Measurements from ENCODE around the gene BPIFA1. TPM values are rescaled to one million over a fixed set of nuclear protein-coding genes. Genes with fewer than 3 reads are reported as not detected.

The BPIFA1 gene
- total RNA-seq, 4 donors from 2014 or later: not detected

DNA sequence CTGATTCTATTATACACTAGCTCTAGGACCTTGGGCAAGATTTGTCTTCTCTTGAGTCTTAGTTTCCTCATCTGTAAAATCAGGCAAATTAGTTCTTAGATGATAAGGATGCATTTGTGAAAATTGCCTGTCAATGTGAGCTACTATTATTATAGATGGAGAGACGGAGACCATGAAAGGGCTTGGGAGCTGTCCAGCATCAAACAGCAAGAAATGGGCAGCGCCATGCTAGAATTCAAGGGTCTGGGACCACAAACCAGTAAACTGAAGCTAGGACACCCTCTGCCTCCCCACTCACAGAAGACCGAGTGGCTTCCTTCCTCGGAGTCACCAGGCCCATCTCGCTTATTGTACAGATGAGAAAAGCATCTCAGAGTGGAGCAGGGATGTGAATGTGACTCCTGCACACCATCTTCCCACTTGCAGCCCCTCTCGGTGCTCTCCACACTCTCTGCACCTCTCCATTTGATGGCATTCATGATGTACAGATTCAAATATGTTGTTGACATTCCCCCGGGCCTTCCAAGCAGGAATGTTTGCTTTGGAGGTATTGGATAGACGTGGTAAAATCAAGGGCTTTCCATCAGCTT, 42.8 kb upstream of the BPIFA1 start:
- Histone ChIP-seq H3K9me3 (no peaks in the 10 kb centered on the region), H3K4me1 (peaks cover 0 to 15% (median 14%) of the 10 kb centered on the region in 4 donors), H3K36me3 (no peaks in the 10 kb centered on the region), H3K4me3 (no peak overlapping the region), H3K27me3 (peaks cover 0 to 16% (median 0%) of the 10 kb centered on the region in 4 donors), H3K27ac (replicated peaks in 1 of 4) (no peak overlapping the region)
- intact Hi-C loops (cut with DNase I): no loop called here
- TF ChIP-seq, protein P1, sequence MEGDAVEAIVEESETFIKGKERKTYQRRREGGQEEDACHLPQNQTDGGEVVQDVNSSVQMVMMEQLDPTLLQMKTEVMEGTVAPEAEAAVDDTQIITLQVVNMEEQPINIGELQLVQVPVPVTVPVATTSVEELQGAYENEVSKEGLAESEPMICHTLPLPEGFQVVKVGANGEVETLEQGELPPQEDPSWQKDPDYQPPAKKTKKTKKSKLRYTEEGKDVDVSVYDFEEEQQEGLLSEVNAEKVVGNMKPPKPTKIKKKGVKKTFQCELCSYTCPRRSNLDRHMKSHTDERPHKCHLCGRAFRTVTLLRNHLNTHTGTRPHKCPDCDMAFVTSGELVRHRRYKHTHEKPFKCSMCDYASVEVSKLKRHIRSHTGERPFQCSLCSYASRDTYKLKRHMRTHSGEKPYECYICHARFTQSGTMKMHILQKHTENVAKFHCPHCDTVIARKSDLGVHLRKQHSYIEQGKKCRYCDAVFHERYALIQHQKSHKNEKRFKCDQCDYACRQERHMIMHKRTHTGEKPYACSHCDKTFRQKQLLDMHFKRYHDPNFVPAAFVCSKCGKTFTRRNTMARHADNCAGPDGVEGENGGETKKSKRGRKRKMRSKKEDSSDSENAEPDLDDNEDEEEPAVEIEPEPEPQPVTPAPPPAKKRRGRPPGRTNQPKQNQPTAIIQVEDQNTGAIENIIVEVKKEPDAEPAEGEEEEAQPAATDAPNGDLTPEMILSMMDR (IDR thresholded peaks at IDR 0.05): no peak
- TF ChIP-seq EP300 (IDR thresholded peaks at IDR 0.05) (no peak), POLR2AphosphoS5 (IDR thresholded peaks at IDR 0.05) (no peak), POLR2A (IDR thresholded peaks at IDR 0.05; ENCODE audit: low read depth) (no peak)
- no peak for DNase-seq (ENCODE audit: extremely low spot score)
- WGBS: 57% methylated on average over 8 of the region's 8 CpGs

DNA sequence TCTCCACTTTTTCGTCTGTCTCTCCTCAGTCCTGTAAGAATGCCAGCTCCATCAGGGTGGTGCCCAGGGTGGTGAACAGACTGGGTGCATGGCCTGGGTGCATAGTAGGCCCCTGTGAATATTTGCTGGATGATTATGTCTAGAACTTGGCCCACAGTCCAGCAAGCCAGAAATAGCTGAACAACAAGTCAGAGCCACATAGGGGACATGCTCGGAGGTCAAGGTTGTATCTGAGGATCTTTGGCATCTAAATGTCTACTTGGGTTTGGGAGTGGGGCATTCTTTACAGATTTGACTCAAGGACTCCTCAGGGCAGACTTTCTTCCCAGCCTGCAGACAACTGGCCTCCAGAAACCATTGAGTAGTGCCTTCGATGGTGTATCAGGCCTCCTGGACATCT, 36.8 kb upstream of the BPIFA1 start:
- no peaks in the 10 kb centered on the region for H3K4me1 ChIP-seq
- TF ChIP-seq EP300 (IDR thresholded peaks at IDR 0.05) (no peak), POLR2A (IDR thresholded peaks at IDR 0.05; ENCODE audit: low read depth) (no peak), POLR2AphosphoS5 (IDR thresholded peaks at IDR 0.05) (no peak)
- TF ChIP-seq, protein P1 (IDR thresholded peaks at IDR 0.05): no peak
- no peak overlapping the region for H3K27ac ChIP-seq (replicated peaks in 1 of 4)
- H3K27me3 ChIP-seq: peaks cover 0 to 34% (median 0%) of the 10 kb centered on the region in 4 donors
- no peak for DNase-seq (ENCODE audit: extremely low spot score)
- no peaks in the 10 kb centered on the region for H3K36me3 ChIP-seq
- no peak overlapping the region for H3K4me3 ChIP-seq
- 96% methylated on average over 3 of the region's 3 CpGs for WGBS
- intact Hi-C loops (cut with DNase I): no loop called here
- no peaks in the 10 kb centered on the region for H3K9me3 ChIP-seq

GRCh38 chr20:33202451-33202850, 33.3 kb upstream of the BPIFA1 start:
- no peak overlapping the region for H3K4me3 ChIP-seq
- H3K36me3 ChIP-seq: no peaks in the 10 kb centered on the region
- H3K4me1 ChIP-seq: no peaks in the 10 kb centered on the region
- DNase-seq (ENCODE audit: extremely low spot score): no peak
- no peak for TF ChIP-seq EP300 (IDR thresholded peaks at IDR 0.05)
- TF ChIP-seq, protein P1 (IDR thresholded peaks at IDR 0.05): no peak
- no peak for TF ChIP-seq POLR2AphosphoS5 (IDR thresholded peaks at IDR 0.05)
- TF ChIP-seq POLR2A (IDR thresholded peaks at IDR 0.05; ENCODE audit: low read depth): no peak
- no peak overlapping the region for H3K27ac ChIP-seq (replicated peaks in 1 of 4)
- WGBS: 51% methylated on average over 4 of the region's 4 CpGs
- intact Hi-C loops (cut with DNase I): no loop called here
- H3K9me3 ChIP-seq: no peaks in the 10 kb centered on the region
- peaks cover 0 to 47% (median 0%) of the 10 kb centered on the region in 4 donors for H3K27me3 ChIP-seq

DNA sequence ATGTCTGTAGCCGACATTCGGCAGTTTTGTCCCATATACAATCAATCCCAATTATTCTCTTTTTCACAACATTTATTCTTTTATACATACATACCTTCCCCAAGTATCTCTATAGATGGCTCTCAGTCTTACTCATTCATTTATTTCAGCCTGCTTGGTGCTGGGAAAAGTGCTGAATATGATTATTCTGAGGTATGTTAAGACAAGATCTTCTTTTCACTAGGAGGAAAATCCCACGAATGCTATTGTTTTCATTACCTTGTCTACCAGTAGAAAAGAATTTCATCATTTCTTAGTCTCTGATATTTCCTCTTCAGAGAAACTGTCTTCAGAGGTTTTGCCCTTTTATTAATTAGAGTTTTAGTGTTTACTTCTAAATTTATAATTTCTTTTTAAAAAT, 32.4 kb upstream of the BPIFA1 start:
- Histone ChIP-seq H3K36me3 (no peaks in the 10 kb centered on the region), H3K9me3 (no peaks in the 10 kb centered on the region), H3K4me3 (no peak overlapping the region), H3K4me1 (no peaks in the 10 kb centered on the region), H3K27me3 (peaks cover 0 to 42% (median 0%) of the 10 kb centered on the region in 4 donors), H3K27ac (replicated peaks in 1 of 4) (no peak overlapping the region)
- no peak for DNase-seq (ENCODE audit: extremely low spot score)
- intact Hi-C loops (cut with DNase I): no loop called here
- TF ChIP-seq, protein P1 (IDR thresholded peaks at IDR 0.05): no peak
- TF ChIP-seq EP300 (IDR thresholded peaks at IDR 0.05) (no peak), POLR2AphosphoS5 (IDR thresholded peaks at IDR 0.05) (no peak), POLR2A (IDR thresholded peaks at IDR 0.05; ENCODE audit: low read depth) (no peak)
- 83% methylated on average over 3 of the region's 3 CpGs for WGBS

- H3K27me3 ChIP-seq: peaks cover 0 to 70% (median 0%) of the 10 kb centered on the region in 4 donors
These were observed 26.0 kb upstream of the BPIFA1 start for GRCh38 chr20:33209789-33210188.

More at GRCh38 chr20:33209789-33210188, 26.0 kb upstream of the BPIFA1 start:
- no peak for DNase-seq (ENCODE audit: extremely low spot score)
- H3K27ac ChIP-seq (replicated peaks in 1 of 4): no peak overlapping the region
- TF ChIP-seq POLR2AphosphoS5 (IDR thresholded peaks at IDR 0.05) (peak in 1 of 2 donors; percentile 18), EP300 (IDR thresholded peaks at IDR 0.05) (no peak)
- no peaks in the 10 kb centered on the region for H3K9me3 ChIP-seq
- H3K4me3 ChIP-seq: no peak overlapping the region
- no peaks in the 10 kb centered on the region for H3K36me3 ChIP-seq
- H3K4me1 ChIP-seq: no peaks in the 10 kb centered on the region
- WGBS: 3% methylated on average over 13 of the region's 13 CpGs
- intact Hi-C loops (cut with DNase I): no loop called here
